ENCODE results near the gene KCNMA1. TPM values are rescaled to one million over a fixed set of nuclear protein-coding genes. Genes with fewer than 3 reads are reported as not detected.

KCNMA1 gene
- total and polyA plus RNA-seq, 10 donors = 9.3 to 114 (median 51.5) TPM

DNA sequence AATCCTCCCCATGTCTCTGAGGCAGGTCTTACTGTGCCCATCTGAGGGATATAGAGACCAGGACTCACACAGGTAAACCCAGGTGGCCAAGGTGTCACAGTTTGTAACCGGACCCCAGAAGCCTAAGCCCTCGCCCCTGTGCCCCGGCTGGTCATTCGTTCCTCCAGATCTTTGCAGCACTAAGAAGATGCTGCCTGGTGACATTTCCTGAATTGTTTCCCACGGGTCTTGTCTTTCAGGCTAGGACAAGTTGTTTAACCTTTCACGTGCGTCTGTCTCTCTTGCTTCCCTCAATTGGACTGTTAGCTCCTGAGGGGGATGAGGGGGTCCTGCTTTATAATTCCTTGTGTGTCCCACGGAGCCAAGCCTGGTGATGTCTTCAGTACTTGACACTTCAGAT is 158.0 kb downstream of the KCNMA1 start:
- 55 to 80% (median 68%) methylated on average over 8 of the region's 8 CpGs for WGBS, 5 donors
- H3K9me3 ChIP-seq = no peaks in the 10 kb centered on the region
- no peak overlapping the region for H3K4me3 ChIP-seq
- intact Hi-C loops (cut with DNase I; ENCODE audit: low total_unique reads) = no loop called here
- H3K4me1 ChIP-seq = no peaks in the 10 kb centered on the region
- peak; percentile 35 for DNase-seq
- H3K27me3 ChIP-seq (replicated peaks in 1 of 7) = no peaks in the 10 kb centered on the region
- TF ChIP-seq, protein P1, sequence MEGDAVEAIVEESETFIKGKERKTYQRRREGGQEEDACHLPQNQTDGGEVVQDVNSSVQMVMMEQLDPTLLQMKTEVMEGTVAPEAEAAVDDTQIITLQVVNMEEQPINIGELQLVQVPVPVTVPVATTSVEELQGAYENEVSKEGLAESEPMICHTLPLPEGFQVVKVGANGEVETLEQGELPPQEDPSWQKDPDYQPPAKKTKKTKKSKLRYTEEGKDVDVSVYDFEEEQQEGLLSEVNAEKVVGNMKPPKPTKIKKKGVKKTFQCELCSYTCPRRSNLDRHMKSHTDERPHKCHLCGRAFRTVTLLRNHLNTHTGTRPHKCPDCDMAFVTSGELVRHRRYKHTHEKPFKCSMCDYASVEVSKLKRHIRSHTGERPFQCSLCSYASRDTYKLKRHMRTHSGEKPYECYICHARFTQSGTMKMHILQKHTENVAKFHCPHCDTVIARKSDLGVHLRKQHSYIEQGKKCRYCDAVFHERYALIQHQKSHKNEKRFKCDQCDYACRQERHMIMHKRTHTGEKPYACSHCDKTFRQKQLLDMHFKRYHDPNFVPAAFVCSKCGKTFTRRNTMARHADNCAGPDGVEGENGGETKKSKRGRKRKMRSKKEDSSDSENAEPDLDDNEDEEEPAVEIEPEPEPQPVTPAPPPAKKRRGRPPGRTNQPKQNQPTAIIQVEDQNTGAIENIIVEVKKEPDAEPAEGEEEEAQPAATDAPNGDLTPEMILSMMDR (IDR thresholded peaks at IDR 0.05 in 8 of 11, conservative IDR thresholded peaks at IDR 0.05 in 3 of 11) = no peak
- TF ChIP-seq POLR2A (IDR thresholded peaks at IDR 0.05) = no peak
- no peak for TF ChIP-seq POLR2AphosphoS5 (IDR thresholded peaks at IDR 0.05)
- H3K27ac ChIP-seq = no peak overlapping the region
- H3K36me3 ChIP-seq = no peaks in the 10 kb centered on the region

- WGBS, 5 donors = 65 to 78% (median 68%) methylated on average over 5 of the region's 5 CpGs
- H3K27ac ChIP-seq = no peak overlapping the region
- no peak for DNase-seq
- intact Hi-C loops (cut with DNase I; ENCODE audit: low total_unique reads) = no loop called here
- H3K36me3 ChIP-seq = no peaks in the 10 kb centered on the region
- no peaks in the 10 kb centered on the region for H3K27me3 ChIP-seq (replicated peaks in 1 of 7)
- no peak overlapping the region for H3K4me3 ChIP-seq
- TF ChIP-seq POLR2A (IDR thresholded peaks at IDR 0.05) (no peak), POLR2AphosphoS5 (IDR thresholded peaks at IDR 0.05) (no peak)
- TF ChIP-seq, protein P1 (IDR thresholded peaks at IDR 0.05 in 8 of 11, conservative IDR thresholded peaks at IDR 0.05 in 3 of 11) = no peak
- H3K4me1 ChIP-seq = no peaks in the 10 kb centered on the region
- no peaks in the 10 kb centered on the region for H3K9me3 ChIP-seq
Measured at GRCh38 chr10:77478962-77479359, 158.6 kb downstream of the KCNMA1 start.

GRCh38 chr10:77478247-77478961 is 159.2 kb downstream of the KCNMA1 start:
- 81 to 90% (median 86%) methylated on average over 4 of the region's 4 CpGs for WGBS, 5 donors
- H3K4me1 ChIP-seq = no peaks in the 10 kb centered on the region
- TF ChIP-seq POLR2AphosphoS5 (IDR thresholded peaks at IDR 0.05) = no peak
- TF ChIP-seq, protein P1 (IDR thresholded peaks at IDR 0.05 in 8 of 11, conservative IDR thresholded peaks at IDR 0.05 in 3 of 11) = no peak
- TF ChIP-seq POLR2A (IDR thresholded peaks at IDR 0.05) = no peak
- no peaks in the 10 kb centered on the region for H3K9me3 ChIP-seq
- no peak overlapping the region for H3K4me3 ChIP-seq
- H3K27ac ChIP-seq = no peak overlapping the region
- no peaks in the 10 kb centered on the region for H3K27me3 ChIP-seq (replicated peaks in 1 of 7)
- intact Hi-C loops (cut with DNase I; ENCODE audit: low total_unique reads) = no loop called here
- no peak for DNase-seq
- H3K36me3 ChIP-seq = no peaks in the 10 kb centered on the region

DNA sequence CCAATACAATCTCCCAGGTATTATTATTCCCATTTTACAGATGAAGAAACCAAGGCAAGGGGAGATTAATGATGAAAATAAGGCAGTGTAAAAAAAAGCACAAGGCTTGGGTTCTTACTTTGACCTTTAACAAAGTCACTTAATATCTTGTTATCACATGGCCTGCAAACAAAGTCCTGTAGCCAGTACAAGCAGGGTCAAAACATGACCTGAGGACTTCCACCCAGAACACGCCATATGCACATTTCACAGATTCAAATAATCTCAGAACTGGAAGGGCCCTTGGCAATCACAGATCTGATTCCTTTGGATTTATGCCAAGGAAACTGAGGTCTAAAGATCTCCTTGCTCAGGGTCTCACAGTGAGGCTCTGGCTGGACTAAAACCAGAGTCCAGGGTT is 162.1 kb downstream of the KCNMA1 start:
- no peak for DNase-seq
- H3K27me3 ChIP-seq (replicated peaks in 1 of 7) = no peaks in the 10 kb centered on the region
- WGBS, 5 donors = 86 to 98% (median 95%) methylated on average over 1 of the region's 1 CpG

More for the DNA sequence above, 162.1 kb downstream of the KCNMA1 start:
- Histone ChIP-seq H3K36me3 (no peaks in the 10 kb centered on the region), H3K4me3 (no peak overlapping the region), H3K9me3 (no peaks in the 10 kb centered on the region), H3K4me1 (no peaks in the 10 kb centered on the region), H3K27ac (no peak overlapping the region)
- TF ChIP-seq, protein P1 (IDR thresholded peaks at IDR 0.05 in 8 of 11, conservative IDR thresholded peaks at IDR 0.05 in 3 of 11) = no peak
- no peak for TF ChIP-seq POLR2A (IDR thresholded peaks at IDR 0.05)
- TF ChIP-seq POLR2AphosphoS5 (IDR thresholded peaks at IDR 0.05) = no peak
- intact Hi-C loops (cut with DNase I; ENCODE audit: low total_unique reads) = no loop called here
